ENCODE results near the gene DYNC1I2.

GRCh38 chr2:171793691-171794678 is 106.7 kb downstream of the DYNC1I2 start:
- TF ChIP-seq POLR2A (IDR thresholded peaks at IDR 0.05), result no peak
- no peak for TF ChIP-seq POLR2AphosphoS5 (IDR thresholded peaks at IDR 0.05; ENCODE audit: insufficient read depth in 1 of 2, low read depth in 1 of 2)
- no peak for TF ChIP-seq CTCF (IDR thresholded peaks at IDR 0.05)
